ENCODE data around the gene LRRC7. TPM values are rescaled to one million over a fixed set of nuclear protein-coding genes. Genes with fewer than 3 reads are reported as not detected.
"Not testable (repeated sequence)": the region's sequence is repeated elsewhere in the genome, so short reads cannot be mapped to it uniquely, and the experiment has no call there.

LRRC7 gene
- total and polyA plus RNA-seq, 2 of the 13 experiments (the other 11 are each of a cell fraction or from before 2014, with no cell fraction given), result not detected

- Histone ChIP-seq H3K9ac (ENCODE audit: insufficient read depth, low read depth, low read length) (no peak overlapping the region), H3K36me3 (replicated peaks in 1 of 2; ENCODE audit: control insufficient read depth in 1 of 2, insufficient read depth in 2 of 2, low read length in 2 of 2) (no peaks in the 10 kb centered on the region), H3K27me3 (ENCODE audit: control insufficient read depth in 1 of 2, insufficient read depth in 2 of 2, low read length in 2 of 2) (no peaks in the 10 kb centered on the region), H3K4me2 (ENCODE audit: low read depth, low read length) (no peak overlapping the region), H3K4me3 (replicated peaks in 1 of 3; ENCODE audit: insufficient read depth in 1 of 3, low read depth in 2 of 3, low read length in 3 of 3) (no peak overlapping the region), H3K79me2 (ENCODE audit: insufficient read depth, low read length) (no peaks in the 10 kb centered on the region), H4K20me1 (ENCODE audit: insufficient read depth, low read length) (no peaks in the 10 kb centered on the region), H3K4me1 (ENCODE audit: insufficient read depth, low read length) (no peaks in the 10 kb centered on the region), H3K27ac (ENCODE audit: extremely low read length, insufficient read depth, low read length) (no peak overlapping the region), H3K9me3 (ENCODE audit: low read length) (no peaks in the 10 kb centered on the region), H2AFZ (ENCODE audit: low read length) (no peak overlapping the region)
- TF ChIP-seq MYC (CRISPR knock-in tag; IDR thresholded peaks at IDR 0.05; ENCODE audit: borderline replicate concordance) (no peak), KLF6 (CRISPR knock-in tag; IDR thresholded peaks at IDR 0.05) (no peak), SP5 (CRISPR knock-in tag; IDR thresholded peaks at IDR 0.05; ENCODE audit: borderline replicate concordance, low read depth) (no peak), POGK (CRISPR knock-in tag; conservative IDR thresholded peaks at IDR 0.05) (no peak), SUZ12 (IDR thresholded peaks at IDR 0.05; ENCODE audit: low read depth, low read length) (no peak), CC2D1A (CRISPR knock-in tag; IDR thresholded peaks at IDR 0.05) (no peak), PHF20 (CRISPR knock-in tag; IDR thresholded peaks at IDR 0.05) (no peak), PLRG1 (conservative IDR thresholded peaks at IDR 0.05) (no peak), ZNF629 (CRISPR knock-in tag; conservative IDR thresholded peaks at IDR 0.05) (no peak), ZNF12 (CRISPR knock-in tag; IDR thresholded peaks at IDR 0.05) (no peak)
- CTCF ChIA-PET (ENCODE audit: low intra/inter-chr PET ratio, low total read pairs), result no interaction called here
- intact Hi-C loops (cut with micrococcal nuclease; ENCODE audit: unreplicated experiment), result no loop called here
- no TSS peak for BruUV-seq (replicated peaks)
- FAIRE-seq, result no peak
- DNase-seq (ENCODE audit: low spot score), result no peak
- 1% methylated on average over 3 of the region's 3 CpGs for WGBS (ENCODE audit: low lambda C conversion rate)
- POLR2A ChIA-PET, result no interaction called here
- ATAC-seq, result no peak
- in situ Hi-C loops (cut with HindIII; ENCODE audit: extremely low pct_ligation_motif_present, low pct_unique_long_range_greater_than_20kb), result no loop called here
Measured at GRCh38 chr1:69878338-69878737, 310.6 kb downstream of the LRRC7 start.

- 36% methylated on average over 6 of the region's 14 CpGs for WGBS (ENCODE audit: low lambda C conversion rate)
- H2AFZ ChIP-seq (ENCODE audit: low read length); H3K27ac ChIP-seq (ENCODE audit: extremely low read length, insufficient read depth, low read length); BruUV-seq (replicated peaks); ATAC-seq; H3K79me2 ChIP-seq (ENCODE audit: insufficient read depth, low read length); H3K4me1 ChIP-seq (ENCODE audit: insufficient read depth, low read length); FAIRE-seq; in situ Hi-C loops (cut with HindIII; ENCODE audit: extremely low pct_ligation_motif_present, low pct_unique_long_range_greater_than_20kb); H3K4me3 ChIP-seq (replicated peaks in 1 of 3; ENCODE audit: insufficient read depth in 1 of 3, low read depth in 2 of 3, low read length in 3 of 3); intact Hi-C loops (cut with micrococcal nuclease; ENCODE audit: unreplicated experiment); DNase-seq (ENCODE audit: low spot score); CTCF ChIA-PET (ENCODE audit: low intra/inter-chr PET ratio, low total read pairs); H3K4me2 ChIP-seq (ENCODE audit: low read depth, low read length); H4K20me1 ChIP-seq (ENCODE audit: insufficient read depth, low read length); H3K36me3 ChIP-seq (replicated peaks in 1 of 2; ENCODE audit: control insufficient read depth in 1 of 2, insufficient read depth in 2 of 2, low read length in 2 of 2); H3K9ac ChIP-seq (ENCODE audit: insufficient read depth, low read depth, low read length); H3K9me3 ChIP-seq (ENCODE audit: low read length); POLR2A ChIA-PET; H3K27me3 ChIP-seq (ENCODE audit: control insufficient read depth in 1 of 2, insufficient read depth in 2 of 2, low read length in 2 of 2): not testable (repeated sequence)
Measured at GRCh38 chr1:69888016-69888415, 320.3 kb downstream of the LRRC7 start.

Data from HepG2 (cell line).